ENCODE results near the gene GRIN3B. TPM values are rescaled to one million over a fixed set of nuclear protein-coding genes. Genes with fewer than 3 reads are reported as not detected.

Gene GRIN3B
- total and polyA plus RNA-seq, 7 donors = 0.04 to 0.14 TPM; not detected in 5

GRCh38 chr19:961866-962620, 38.2 kb upstream of the GRIN3B start:
- no peaks in the 10 kb centered on the region for H3K27me3 ChIP-seq
- H3K36me3 ChIP-seq = peaks cover 0 to 28% (median 14%) of the 10 kb centered on the region in 4 donors
- peaks cover 0 to 3% (median under 1%) of the 10 kb centered on the region in 4 donors for H3K4me1 ChIP-seq
- 39 to 65% methylated on average over 14 of the region's 14 CpGs for WGBS, 2 donors
- no peak for TF ChIP-seq EP300 (IDR thresholded peaks at IDR 0.05)
- no peak for TF ChIP-seq POLR2AphosphoS5 (IDR thresholded peaks at IDR 0.05)
- no peak for TF ChIP-seq CTCF (IDR thresholded peaks at IDR 0.05)
- no peak for TF ChIP-seq POLR2A (IDR thresholded peaks at IDR 0.05)
- H3K9me3 ChIP-seq = no peaks in the 10 kb centered on the region
- no peak overlapping the region for H3K4me3 ChIP-seq
- no peak overlapping the region for H3K27ac ChIP-seq
- intact Hi-C loops (cut with DNase I) = no loop called here
- no peak for DNase-seq

DNA sequence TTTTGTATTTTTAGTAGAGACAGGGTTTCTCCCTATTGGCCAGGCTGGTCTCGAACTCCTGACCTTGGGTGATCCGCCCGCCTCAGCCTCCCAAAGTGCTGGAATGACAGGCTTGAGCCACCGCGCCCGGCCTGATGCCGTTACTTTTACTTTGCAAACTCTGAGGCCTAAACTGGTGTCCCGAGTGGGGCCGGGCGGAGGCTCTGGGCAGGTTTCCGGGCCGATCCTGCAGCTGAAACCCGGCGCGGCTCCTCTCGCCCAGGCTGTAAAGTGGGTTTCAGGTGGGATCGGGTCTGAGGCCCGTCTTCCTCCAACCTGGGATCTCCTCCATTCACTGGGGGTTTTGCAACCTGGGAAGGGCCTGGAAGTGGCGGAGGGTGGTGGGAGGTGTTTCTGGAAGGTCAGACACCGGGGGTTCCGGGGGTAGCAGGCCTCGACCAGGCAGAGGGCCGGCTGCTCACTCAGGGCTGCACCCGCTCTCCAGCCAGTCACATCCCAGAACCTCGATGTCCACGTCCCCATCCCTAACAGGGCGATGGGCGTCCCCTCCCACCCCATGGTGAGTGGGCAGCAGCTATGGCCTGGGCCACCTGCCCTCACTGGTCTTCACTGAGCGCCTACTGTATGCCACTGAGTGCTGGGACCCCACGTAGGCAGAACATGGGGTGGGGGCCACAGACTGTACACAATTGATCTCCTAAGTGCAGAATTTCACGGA, 37.4 kb upstream of the GRIN3B start:
- 62 to 81% methylated on average over 31 of the region's 31 CpGs for WGBS, 2 donors

DNA sequence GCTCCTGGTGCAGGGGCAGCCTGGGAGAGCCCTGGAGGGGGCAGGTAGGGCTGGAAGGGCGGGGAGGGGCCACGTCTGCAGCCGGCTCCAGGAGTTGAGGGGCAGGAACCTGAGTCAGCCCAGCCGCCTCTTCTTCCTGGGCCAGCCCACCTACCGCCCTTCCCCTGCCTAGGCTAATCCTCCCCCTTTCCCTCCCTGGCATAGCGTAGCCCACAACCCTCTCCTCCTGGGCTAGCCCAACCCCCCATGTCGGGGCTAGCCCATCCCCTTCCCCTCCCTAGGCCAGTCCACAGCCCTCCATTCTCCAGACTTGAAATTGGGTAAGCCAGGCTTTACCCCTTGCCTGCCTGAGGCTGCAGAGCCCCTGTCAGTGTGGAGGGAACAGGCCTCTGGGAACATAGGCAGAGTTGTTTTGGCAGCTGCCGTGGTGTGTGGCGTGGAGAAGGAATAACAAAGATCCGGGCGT, 36.7 kb upstream of the GRIN3B start:
- Histone ChIP-seq H3K27ac (no peak overlapping the region), H3K27me3 (no peaks in the 10 kb centered on the region), H3K4me1 (no peaks in the 10 kb centered on the region), H3K4me3 (no peak overlapping the region), H3K9me3 (no peaks in the 10 kb centered on the region), H3K36me3 (peaks cover 0 to 38% (median 21%) of the 10 kb centered on the region in 4 donors)
- TF ChIP-seq CTCF (IDR thresholded peaks at IDR 0.05) (no peak), EP300 (IDR thresholded peaks at IDR 0.05) (no peak), POLR2AphosphoS5 (IDR thresholded peaks at IDR 0.05) (no peak), POLR2A (IDR thresholded peaks at IDR 0.05) (no peak)
- 82 to 83% methylated on average over 11 of the region's 11 CpGs for WGBS, 2 donors
- intact Hi-C loops (cut with DNase I) = no loop called here
- no peak for DNase-seq

More for the DNA sequence above, 37.4 kb upstream of the GRIN3B start:
- Histone ChIP-seq H3K27me3 (no peaks in the 10 kb centered on the region), H3K27ac (no peak overlapping the region), H3K9me3 (no peaks in the 10 kb centered on the region), H3K4me3 (no peak overlapping the region), H3K4me1 (no peaks in the 10 kb centered on the region), H3K36me3 (peaks cover 0 to 34% (median 19%) of the 10 kb centered on the region in 4 donors)
- no peak for TF ChIP-seq CTCF (IDR thresholded peaks at IDR 0.05)
- TF ChIP-seq EP300 (IDR thresholded peaks at IDR 0.05) = no peak
- no peak for TF ChIP-seq POLR2AphosphoS5 (IDR thresholded peaks at IDR 0.05)
- no peak for TF ChIP-seq POLR2A (IDR thresholded peaks at IDR 0.05)
- no peak for DNase-seq
- intact Hi-C loops (cut with DNase I) = no loop called here

DNA sequence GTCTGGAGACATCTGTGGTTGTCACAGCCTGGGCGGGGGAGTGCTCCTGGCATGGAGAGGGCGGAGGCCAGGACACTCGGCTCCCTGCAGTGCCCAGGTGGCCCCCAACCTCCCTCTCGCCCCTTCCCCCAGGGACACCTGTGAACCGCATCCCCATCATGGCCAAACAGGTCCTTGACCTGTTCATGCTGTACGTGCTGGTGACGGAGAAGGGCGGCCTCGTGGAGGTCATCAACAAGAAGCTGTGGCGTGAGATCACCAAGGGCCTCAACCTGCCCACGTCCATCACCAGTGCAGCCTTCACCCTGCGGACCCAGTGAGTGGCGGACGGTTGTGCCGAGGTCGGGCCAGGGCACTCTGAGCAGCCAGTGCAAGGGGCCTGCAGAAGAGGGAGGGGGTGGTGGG, 36.1 kb upstream of the GRIN3B start:
- intact Hi-C loops (cut with DNase I) = no loop called here
- Histone ChIP-seq H3K9me3 (no peaks in the 10 kb centered on the region), H3K4me1 (no peaks in the 10 kb centered on the region), H3K27ac (no peak overlapping the region), H3K36me3 (peaks cover 0 to 44% (median 25%) of the 10 kb centered on the region in 4 donors), H3K27me3 (no peaks in the 10 kb centered on the region), H3K4me3 (no peak overlapping the region)
- 95 to 97% methylated on average over 16 of the region's 16 CpGs for WGBS, 2 donors
- DNase-seq = no peak
- no peak for TF ChIP-seq CTCF (IDR thresholded peaks at IDR 0.05)
- TF ChIP-seq EP300 (IDR thresholded peaks at IDR 0.05) = no peak
- TF ChIP-seq POLR2A (IDR thresholded peaks at IDR 0.05) = no peak
- no peak for TF ChIP-seq POLR2AphosphoS5 (IDR thresholded peaks at IDR 0.05)

Data from sigmoid colon (tissue), 7 donors.